Left ventricle myocardium inferior (tissue), 1 donor: ENCODE measurements around the gene TMEM218. TPM values are rescaled to one million over a fixed set of nuclear protein-coding genes. Genes with fewer than 3 reads are reported as not detected.

Experiments
- DNase-seq: peaks from one replicate; pipeline ENCODE4 v3.0.0-alpha.2; 2020
- H3K27ac ChIP-seq: fragments of 200-600 bp; replicated peaks from 2 replicates; pipeline ENCODE4 v1.8.0; 2021
- H3K27me3 ChIP-seq: fragments of 200-600 bp; 2 replicates; pipeline ENCODE4 v1.8.0; 2021; ENCODE audit warnings: low read depth
- H3K36me3 ChIP-seq: fragments of 200-600 bp; 2 replicates; pipeline ENCODE4 v1.8.0; 2021
- H3K4me1 ChIP-seq: fragments of 200-600 bp; 2 replicates; pipeline ENCODE4 v1.8.0; 2021
- H3K4me3 ChIP-seq: fragments of 200-600 bp; 2 replicates; pipeline ENCODE4 v1.8.0; 2021; ENCODE audit warnings: mild to moderate bottlenecking, moderate library complexity
- H3K9me3 ChIP-seq: fragments of 200-600 bp; replicated peaks from 2 replicates; pipeline ENCODE4 v1.8.0; 2021
- CTCF ChIP-seq: fragments of 200-600 bp; IDR thresholded peaks from 2 replicates; pipeline ENCODE4 v1.8.0; 2021; ENCODE audit warnings: antibody characterized with exemption, mild to moderate bottlenecking, borderline replicate concordance
- intact Hi-C: fragments of 100-400 bp; cut with micrococcal nuclease; formaldehyde crosslinking; loops from one replicate; pipeline ENCODE4 v1.11.0; 2022
- total RNA-seq: library from RNA; stranded (reverse); fragmentation: NEBNext Ultra II Directional; extraction: Animal tissue kit (Norgen Biotek cat#: 25700); gene quantifications from one replicate; pipeline ENCODE4 v1.2.1, GENCODE V29; 2021
- donor health status: DM: no; HTN: yes; CAD: no; lungs with severe emphysema.

TMEM218 gene
- total RNA-seq, 1 donor from 2014 or later = 6.2 TPM

- no peaks in the 10 kb centered on the region for H3K36me3 ChIP-seq
- intact Hi-C loops = no loop called here
- no peak overlapping the region for H3K4me3 ChIP-seq
- H3K27ac ChIP-seq = no peak overlapping the region
- no peak for DNase-seq
- H3K4me1 ChIP-seq = no peaks in the 10 kb centered on the region
- peaks cover 63% of the 10 kb centered on the region for H3K27me3 ChIP-seq
- H3K9me3 ChIP-seq = no peaks in the 10 kb centered on the region
- TF ChIP-seq CTCF = no peak
These were observed 35.0 kb downstream of the TMEM218 start for GRCh38 chr11:125076378-125076945.

DNA sequence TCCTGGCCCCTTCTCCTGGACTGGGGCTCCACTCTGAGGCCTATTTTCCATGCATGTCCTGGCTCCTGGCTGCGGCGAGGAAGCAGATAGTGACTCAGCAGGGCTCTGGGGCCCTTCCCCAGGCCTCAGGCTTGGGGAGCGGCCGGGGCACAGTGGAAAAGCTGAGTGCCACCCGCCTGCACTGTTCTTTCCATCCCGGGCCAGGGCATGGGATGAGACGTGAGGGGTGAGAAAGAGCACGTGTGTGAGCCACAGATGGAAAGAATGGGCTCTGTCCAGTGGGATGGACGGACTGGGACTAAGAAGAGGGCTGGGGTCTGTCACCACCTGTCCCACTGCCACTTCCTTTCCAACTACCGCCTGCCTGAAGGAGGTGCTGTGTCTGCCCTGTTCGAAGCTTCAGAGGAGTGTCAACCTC is 35.5 kb downstream of the TMEM218 start:
- Histone ChIP-seq H3K4me1 (no peaks in the 10 kb centered on the region), H3K9me3 (no peaks in the 10 kb centered on the region), H3K4me3 (no peak overlapping the region), H3K36me3 (no peaks in the 10 kb centered on the region), H3K27me3 (peaks cover 63% of the 10 kb centered on the region), H3K27ac (no peak overlapping the region)
- no peak for TF ChIP-seq CTCF
- no peak for DNase-seq
- intact Hi-C loops = no loop called here

GRCh38 chr11:125075242-125075625 is 36.2 kb downstream of the TMEM218 start:
- H3K27me3 ChIP-seq = peaks cover 63% of the 10 kb centered on the region
- no peak for TF ChIP-seq CTCF
- H3K4me3 ChIP-seq = no peak overlapping the region
- no peak for DNase-seq
- no peaks in the 10 kb centered on the region for H3K9me3 ChIP-seq
- intact Hi-C loops = no loop called here
- no peaks in the 10 kb centered on the region for H3K4me1 ChIP-seq
- no peaks in the 10 kb centered on the region for H3K36me3 ChIP-seq
- no peak overlapping the region for H3K27ac ChIP-seq

DNA sequence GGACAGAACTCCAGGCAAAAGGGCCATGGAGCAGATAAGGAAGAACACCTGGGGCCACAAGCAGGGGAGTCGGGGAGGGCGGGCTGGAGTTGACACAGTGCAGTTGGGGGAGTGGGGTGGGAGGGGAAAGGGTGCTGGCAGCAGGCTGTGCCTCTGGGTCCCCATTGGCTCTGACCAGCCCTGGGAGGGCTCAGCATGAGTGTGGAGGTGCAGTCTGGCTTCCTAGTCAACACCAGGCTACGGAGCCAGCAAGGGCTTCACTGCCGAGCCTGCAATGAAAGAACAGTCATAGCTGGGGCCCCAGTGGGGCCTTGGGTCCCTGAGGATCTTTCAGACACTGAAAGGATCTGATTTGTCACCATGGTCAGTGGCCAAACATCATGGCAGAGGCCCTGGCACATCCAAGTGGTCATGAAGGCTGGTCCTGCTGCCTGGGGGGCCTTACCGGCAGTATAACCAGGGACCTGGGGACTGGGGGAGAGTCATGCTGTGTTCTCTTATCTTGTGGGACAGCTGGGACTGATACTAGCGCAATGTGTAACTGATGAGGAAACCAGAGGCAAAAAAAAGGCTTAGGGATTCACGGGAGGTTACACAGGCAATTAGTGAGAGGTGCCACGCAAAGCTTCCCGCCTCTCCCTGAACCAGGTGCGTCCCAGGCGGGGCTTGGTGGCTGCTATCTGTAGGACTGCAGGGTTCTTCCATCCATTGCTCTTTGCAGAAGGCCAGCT is 36.8 kb downstream of the TMEM218 start:
- no peak for TF ChIP-seq CTCF
- Histone ChIP-seq H3K9me3 (no peaks in the 10 kb centered on the region), H3K27me3 (peaks cover 66% of the 10 kb centered on the region), H3K36me3 (no peaks in the 10 kb centered on the region), H3K27ac (no peak overlapping the region), H3K4me3 (no peak overlapping the region), H3K4me1 (no peaks in the 10 kb centered on the region)
- intact Hi-C loops = no loop called here
- no peak for DNase-seq

- H3K4me1 ChIP-seq = no peaks in the 10 kb centered on the region
- no peaks in the 10 kb centered on the region for H3K36me3 ChIP-seq
- intact Hi-C loops = no loop called here
- no peak overlapping the region for H3K27ac ChIP-seq
- no peak for DNase-seq
- no peak overlapping the region for H3K4me3 ChIP-seq
- H3K9me3 ChIP-seq = no peaks in the 10 kb centered on the region
- peaks cover 74% of the 10 kb centered on the region for H3K27me3 ChIP-seq
- TF ChIP-seq CTCF = no peak
These were observed 37.6 kb downstream of the TMEM218 start for GRCh38 chr11:125073616-125074483.
